Left ventricle myocardium inferior (tissue), 1 donor: ENCODE data around the gene RBAK. TPM values are rescaled to one million over a fixed set of nuclear protein-coding genes. Genes with fewer than 3 reads are reported as not detected.
"Not testable (repeated sequence)": the region's sequence is repeated elsewhere in the genome, so short reads cannot be mapped to it uniquely, and the experiment has no call there.

Source experiments
- DNase-seq: peaks from one replicate; pipeline ENCODE4 v3.0.0-alpha.2; 2020
- H3K27ac ChIP-seq: fragments of 200-600 bp; replicated peaks from 2 replicates; pipeline ENCODE4 v1.8.0; 2021
- H3K27me3 ChIP-seq: fragments of 200-600 bp; 2 replicates; pipeline ENCODE4 v1.8.0; 2021; ENCODE audit warnings: low read depth
- H3K36me3 ChIP-seq: fragments of 200-600 bp; 2 replicates; pipeline ENCODE4 v1.8.0; 2021
- H3K4me1 ChIP-seq: fragments of 200-600 bp; 2 replicates; pipeline ENCODE4 v1.8.0; 2021
- H3K4me3 ChIP-seq: fragments of 200-600 bp; 2 replicates; pipeline ENCODE4 v1.8.0; 2021; ENCODE audit warnings: mild to moderate bottlenecking, moderate library complexity
- H3K9me3 ChIP-seq: fragments of 200-600 bp; replicated peaks from 2 replicates; pipeline ENCODE4 v1.8.0; 2021
- CTCF ChIP-seq: fragments of 200-600 bp; IDR thresholded peaks from 2 replicates; pipeline ENCODE4 v1.8.0; 2021; ENCODE audit warnings: antibody characterized with exemption, mild to moderate bottlenecking, borderline replicate concordance
- intact Hi-C: fragments of 100-400 bp; cut with micrococcal nuclease; formaldehyde crosslinking; loops from one replicate; pipeline ENCODE4 v1.11.0; 2022
- total RNA-seq: library from RNA; stranded (reverse); fragmentation: NEBNext Ultra II Directional; extraction: Animal tissue kit (Norgen Biotek cat#: 25700); gene quantifications from one replicate; pipeline ENCODE4 v1.2.1, GENCODE V29; 2021
- donor health status: DM: no; HTN: yes; CAD: no; lungs with severe emphysema.

RBAK gene
- total RNA-seq, 1 donor from 2014 or later, result 8.4 TPM

DNA sequence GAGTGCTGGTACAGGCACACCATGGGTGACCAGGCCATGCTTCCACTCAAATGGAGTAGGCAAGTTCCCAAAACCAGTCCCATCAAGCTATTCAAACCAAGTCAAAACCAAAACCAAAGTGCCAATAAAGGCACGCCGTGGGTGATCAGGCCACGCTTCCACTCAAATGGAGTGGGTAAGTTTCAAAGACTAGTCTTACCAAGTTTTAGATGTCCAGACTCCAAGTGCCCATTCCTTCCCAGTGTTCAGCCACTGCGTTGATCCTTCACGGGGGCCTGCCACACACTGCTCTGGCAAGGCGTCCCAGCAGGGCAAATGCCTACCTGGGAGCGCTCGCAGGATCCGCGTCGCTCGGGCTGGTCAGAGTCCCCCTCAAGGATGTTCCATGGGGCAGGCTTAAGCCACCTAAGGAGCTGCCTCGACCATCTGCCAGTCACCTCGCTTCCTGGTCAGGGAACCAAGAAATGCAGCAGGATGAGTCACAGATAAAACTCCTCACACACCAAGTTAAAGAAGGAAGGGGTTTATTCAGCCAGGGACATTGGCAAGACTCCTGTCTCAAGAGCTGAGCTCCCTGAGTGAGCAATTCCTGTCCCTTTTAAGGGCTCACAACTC is 17.8 kb upstream of the RBAK start:
- H3K4me3 ChIP-seq, DNase-seq, H3K9me3 ChIP-seq, intact Hi-C loops, H3K36me3 ChIP-seq, H3K27ac ChIP-seq, H3K27me3 ChIP-seq, H3K4me1 ChIP-seq: not testable (repeated sequence)

DNA sequence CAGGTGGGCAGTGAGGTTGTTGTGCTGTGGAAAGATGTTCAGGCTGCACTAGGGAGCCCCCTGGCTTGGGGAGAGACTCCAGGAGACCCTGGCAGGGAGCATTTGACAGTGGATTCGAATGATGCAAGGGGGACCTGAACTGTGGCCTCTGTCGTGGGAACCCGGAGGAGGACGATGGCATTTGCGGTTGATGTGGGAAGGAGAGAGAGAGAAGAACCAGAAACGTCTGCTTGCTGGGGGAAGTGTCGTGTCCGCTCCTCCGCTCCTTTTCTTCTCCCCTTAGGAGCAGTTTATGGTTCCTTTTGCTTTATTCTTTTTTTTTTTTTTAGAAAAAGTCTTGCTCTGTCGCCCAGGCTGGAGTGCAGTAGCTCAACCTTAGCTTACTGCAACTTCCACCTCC is 12.5 kb upstream of the RBAK start:
- DNase-seq, H3K36me3 ChIP-seq, H3K27ac ChIP-seq, H3K27me3 ChIP-seq, H3K4me3 ChIP-seq, H3K4me1 ChIP-seq, H3K9me3 ChIP-seq, intact Hi-C loops: not testable (repeated sequence)

GRCh38 chr7:5035276-5035675 is 10.4 kb upstream of the RBAK start:
- H3K4me1 ChIP-seq, result no peaks in the 10 kb centered on the region
- no peaks in the 10 kb centered on the region for H3K36me3 ChIP-seq
- DNase-seq, result no peak
- no peaks in the 10 kb centered on the region for H3K9me3 ChIP-seq
- H3K27ac ChIP-seq, result no peak overlapping the region
- TF ChIP-seq CTCF, result no peak
- H3K27me3 ChIP-seq, result no peaks in the 10 kb centered on the region
- intact Hi-C loops, result no loop called here
- H3K4me3 ChIP-seq, result no peak overlapping the region

GRCh38 chr7:5036446-5036845 is 9.2 kb upstream of the RBAK start:
- intact Hi-C loops, result no loop called here

GRCh38 chr7:5041047-5041446 is 4.6 kb upstream of the RBAK start:
- Histone ChIP-seq H3K4me3 (no peak overlapping the region), H3K9me3 (no peaks in the 10 kb centered on the region), H3K36me3 (no peaks in the 10 kb centered on the region), H3K4me1 (peaks cover 7% of the 10 kb centered on the region), H3K27me3 (no peaks in the 10 kb centered on the region), H3K27ac (no peak overlapping the region)
- intact Hi-C loops, result no loop called here
- DNase-seq, result no peak
- no peak for TF ChIP-seq CTCF

More at GRCh38 chr7:5036446-5036845, 9.2 kb upstream of the RBAK start:
- Histone ChIP-seq H3K9me3 (no peaks in the 10 kb centered on the region), H3K4me3 (no peak overlapping the region), H3K4me1 (no peaks in the 10 kb centered on the region), H3K36me3 (no peaks in the 10 kb centered on the region), H3K27ac (no peak overlapping the region), H3K27me3 (no peaks in the 10 kb centered on the region)
- TF ChIP-seq CTCF, result no peak
- no peak for DNase-seq

DNA sequence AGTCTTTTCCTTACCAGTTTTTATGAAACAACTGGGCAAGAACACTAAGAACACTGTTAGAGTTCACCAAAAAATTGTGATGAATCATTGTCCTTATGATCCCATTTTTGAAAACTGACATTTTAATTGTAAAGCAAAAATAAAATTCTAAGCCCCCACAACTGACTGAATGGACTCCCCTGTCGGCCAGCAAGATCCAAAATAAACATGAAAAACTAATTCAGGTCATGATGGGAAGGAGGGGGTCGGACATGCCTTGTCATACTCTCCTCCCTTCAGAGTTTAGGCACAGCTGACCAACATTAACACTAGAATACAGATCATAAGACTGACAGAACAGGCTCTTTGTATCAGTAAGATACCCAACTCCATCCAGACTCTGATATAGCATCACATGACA is 2.0 kb upstream of the RBAK start:
- Histone ChIP-seq H3K9me3 (no peaks in the 10 kb centered on the region), H3K4me3 (no peak overlapping the region), H3K27ac (no peak overlapping the region), H3K4me1 (peaks cover 21% of the 10 kb centered on the region), H3K36me3 (peaks cover 7% of the 10 kb centered on the region), H3K27me3 (no peaks in the 10 kb centered on the region)
- intact Hi-C loops, result no loop called here
- TF ChIP-seq CTCF, result no peak
- no peak for DNase-seq

GRCh38 chr7:5046397-5046732 is 705 bp downstream of the RBAK start:
- peak overlapping the region; percentile 89 for H3K27ac ChIP-seq
- peaks cover 34% of the 10 kb centered on the region for H3K36me3 ChIP-seq
- intact Hi-C loops, H3K27me3 ChIP-seq, DNase-seq: not testable (repeated sequence)
- peaks cover 25% of the 10 kb centered on the region for H3K4me1 ChIP-seq
- peak overlapping the region; percentile 92 for H3K4me3 ChIP-seq
- peaks cover 11% of the 10 kb centered on the region for H3K9me3 ChIP-seq

- H3K27me3 ChIP-seq, intact Hi-C loops, H3K27ac ChIP-seq, DNase-seq: not testable (repeated sequence)
- Histone ChIP-seq H3K4me1 (peaks cover 25% of the 10 kb centered on the region), H3K4me3 (peak overlapping the region; percentile 92), H3K36me3 (peaks cover 42% of the 10 kb centered on the region), H3K9me3 (peaks cover 19% of the 10 kb centered on the region)
Measured at GRCh38 chr7:5047127-5047526, 1.5 kb downstream of the RBAK start.
